G401.6 (cell line): ENCODE results near the gene PAX1.

ENCODE experiments used
- FAIRE-seq: peaks from 2 replicates; lab custom pipeline; 2012; peaks lifted over from hg19 to GRCh38; lab: Jason Lieb, UNC

The PAX1 gene

DNA sequence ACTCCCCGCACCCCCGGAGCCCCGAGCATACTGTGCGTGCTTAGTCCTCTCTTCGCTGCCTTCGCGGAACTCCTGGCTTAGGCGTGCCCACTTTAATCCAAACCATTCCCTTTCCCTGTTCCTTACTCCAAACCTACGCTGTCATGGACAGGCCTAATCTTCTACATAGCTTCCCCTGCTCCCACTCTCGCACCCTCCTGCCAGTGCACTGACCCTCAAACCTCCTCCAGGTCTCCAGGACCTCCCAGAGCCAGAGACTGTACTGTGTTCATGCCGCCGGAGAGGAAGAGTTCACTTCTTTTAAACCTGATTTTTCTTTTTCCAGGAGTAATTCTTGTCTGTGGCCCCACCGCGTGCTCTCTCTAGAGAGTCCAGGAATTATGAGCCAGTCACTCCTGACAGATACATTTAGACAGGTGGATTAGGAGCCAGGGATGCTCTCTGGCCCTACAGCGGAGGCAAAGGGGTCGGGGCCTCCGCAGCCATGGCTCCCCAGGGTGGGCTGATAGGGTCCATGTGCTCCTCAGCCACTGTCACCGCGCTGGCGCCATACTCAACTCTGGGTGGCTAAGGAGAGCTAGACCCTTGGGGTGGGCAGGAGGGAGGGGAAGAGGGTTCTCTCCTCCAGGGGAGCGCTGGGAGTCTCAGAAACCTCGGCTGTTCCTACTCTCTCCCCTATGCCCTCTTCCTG, 1.6 kb upstream of the PAX1 start:
- FAIRE-seq: no peak

DNA sequence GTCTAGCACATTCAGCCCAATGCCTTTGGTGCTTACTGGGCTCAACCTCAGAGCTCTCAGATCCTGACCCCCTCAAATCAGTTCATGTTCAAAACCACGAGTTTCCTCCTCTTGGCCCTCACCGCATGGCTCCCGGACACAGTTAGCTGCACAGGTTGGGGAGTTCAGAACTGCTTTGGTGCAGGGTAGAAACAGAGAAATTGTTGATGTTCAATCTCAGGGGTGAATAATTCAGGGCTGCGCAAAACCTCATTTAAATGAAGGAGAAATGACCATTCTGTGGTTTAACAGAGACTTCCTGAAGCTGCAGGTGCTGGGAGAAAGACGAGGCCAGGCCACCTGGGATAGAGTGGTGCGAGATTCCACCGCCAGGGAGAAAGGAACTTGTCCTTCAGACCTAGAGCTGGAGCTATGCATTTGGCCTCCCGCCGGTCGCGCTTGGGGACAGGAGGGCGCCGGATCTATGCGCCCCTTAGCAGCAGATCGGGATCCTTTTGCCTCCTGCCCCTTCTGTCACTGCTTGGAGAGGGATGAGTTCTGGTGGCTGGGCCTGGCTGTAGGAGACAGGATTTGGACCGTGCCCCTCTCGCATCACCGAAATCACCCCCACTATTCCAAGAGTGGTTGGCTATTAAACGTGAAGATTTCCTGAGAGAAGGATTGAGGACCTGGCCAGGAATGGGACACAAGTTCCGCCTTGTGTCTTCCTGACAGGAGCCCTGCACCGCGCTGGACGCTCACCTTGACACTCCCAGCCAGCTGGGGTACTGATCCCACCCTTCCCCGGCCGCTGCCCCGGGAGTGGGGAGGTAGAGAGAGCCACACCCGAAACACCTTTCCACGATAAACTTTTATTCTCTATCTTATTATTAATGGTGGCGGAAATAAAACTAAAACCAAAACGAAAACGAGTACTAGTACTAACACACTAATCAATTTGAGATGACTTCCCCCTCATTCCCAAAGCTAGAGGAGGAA, 767 bp upstream of the PAX1 start:
- FAIRE-seq: no peak

DNA sequence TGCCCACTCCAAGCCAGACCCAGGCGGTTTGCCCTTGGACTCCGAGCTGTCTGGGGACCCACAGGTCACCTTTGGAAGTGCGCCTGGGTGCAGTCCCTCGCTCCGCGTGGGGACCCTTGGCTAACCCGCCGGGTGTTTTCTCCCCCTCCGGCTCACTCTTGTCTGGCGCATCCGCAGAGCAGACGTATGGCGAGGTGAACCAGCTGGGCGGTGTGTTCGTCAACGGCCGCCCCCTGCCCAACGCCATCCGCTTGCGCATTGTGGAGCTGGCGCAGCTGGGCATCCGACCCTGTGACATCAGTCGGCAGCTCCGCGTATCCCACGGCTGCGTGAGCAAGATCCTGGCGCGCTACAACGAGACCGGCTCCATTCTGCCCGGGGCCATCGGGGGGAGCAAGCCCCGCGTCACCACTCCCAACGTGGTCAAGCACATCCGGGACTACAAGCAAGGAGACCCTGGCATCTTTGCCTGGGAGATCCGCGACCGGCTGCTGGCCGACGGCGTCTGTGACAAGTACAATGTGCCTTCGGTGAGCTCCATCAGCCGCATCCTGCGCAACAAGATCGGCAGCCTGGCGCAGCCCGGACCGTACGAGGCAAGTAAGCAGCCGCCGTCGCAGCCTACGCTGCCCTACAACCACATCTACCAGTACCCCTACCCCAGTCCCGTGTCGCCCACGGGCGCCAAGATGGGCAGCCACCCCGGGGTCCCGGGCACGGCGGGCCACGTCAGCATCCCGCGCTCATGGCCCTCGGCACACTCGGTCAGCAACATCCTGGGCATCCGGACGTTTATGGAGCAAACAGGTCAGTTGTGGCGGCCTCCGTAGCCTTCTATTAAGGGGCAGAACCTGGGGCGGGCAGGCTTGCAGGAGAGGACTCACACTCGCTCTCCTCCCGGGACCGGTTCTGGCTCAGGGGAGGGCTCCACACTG, 1.1 kb downstream of the PAX1 start:
- FAIRE-seq: no peak

DNA sequence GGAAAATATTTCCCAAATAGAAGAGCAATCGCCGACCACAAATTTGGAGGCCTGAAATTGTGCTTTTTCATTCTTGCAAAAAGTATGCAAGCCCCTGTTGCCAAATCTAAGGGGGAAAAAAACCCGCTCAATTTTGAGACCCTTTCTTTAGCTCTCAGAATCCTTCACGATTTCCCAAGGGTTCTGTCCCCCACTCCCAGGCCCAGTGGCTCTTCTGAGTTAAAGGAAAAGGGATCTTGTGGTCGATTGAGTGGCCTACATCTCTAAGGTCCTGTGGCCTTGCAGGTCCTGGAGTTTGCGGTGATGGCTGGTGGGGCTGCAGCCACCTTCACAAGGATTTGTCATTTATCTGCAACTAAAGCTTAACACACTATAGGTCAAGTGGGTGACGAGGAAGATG, 1.8 kb downstream of the PAX1 start:
- no peak for FAIRE-seq

DNA sequence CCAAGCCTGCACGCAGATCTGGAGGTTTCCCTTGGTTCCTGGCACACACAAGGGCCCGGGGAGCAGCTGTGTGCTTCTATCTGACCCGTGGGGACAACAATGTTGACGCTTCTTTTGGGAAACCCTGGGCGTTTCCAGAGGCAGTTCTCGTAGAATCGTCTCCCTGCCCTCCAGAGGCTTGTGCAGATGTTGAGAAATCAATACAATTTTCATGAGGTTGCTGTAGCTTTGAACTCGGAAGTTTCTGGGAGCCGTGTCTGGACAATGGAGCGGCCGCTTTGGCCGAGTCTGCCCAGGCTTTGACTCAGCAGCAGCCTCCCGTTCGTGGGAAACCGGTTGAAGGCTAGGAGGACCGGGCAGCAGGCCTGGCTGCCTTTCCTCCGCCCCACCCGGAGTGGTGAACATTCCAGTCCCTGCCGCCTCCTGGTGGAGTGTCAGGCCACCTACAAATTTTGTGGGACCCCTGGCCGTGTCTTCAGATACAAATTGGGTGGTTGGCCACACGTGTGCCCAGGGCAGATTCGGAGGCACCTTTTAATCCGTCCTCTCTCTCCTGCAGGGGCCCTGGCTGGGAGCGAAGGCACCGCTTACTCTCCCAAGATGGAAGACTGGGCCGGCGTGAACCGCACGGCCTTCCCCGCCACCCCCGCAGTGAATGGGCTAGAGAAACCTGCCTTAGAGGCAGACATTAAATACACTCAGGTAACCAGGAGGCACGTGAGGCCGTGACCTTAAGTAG, 2.7 kb downstream of the PAX1 start:
- no peak for FAIRE-seq

DNA sequence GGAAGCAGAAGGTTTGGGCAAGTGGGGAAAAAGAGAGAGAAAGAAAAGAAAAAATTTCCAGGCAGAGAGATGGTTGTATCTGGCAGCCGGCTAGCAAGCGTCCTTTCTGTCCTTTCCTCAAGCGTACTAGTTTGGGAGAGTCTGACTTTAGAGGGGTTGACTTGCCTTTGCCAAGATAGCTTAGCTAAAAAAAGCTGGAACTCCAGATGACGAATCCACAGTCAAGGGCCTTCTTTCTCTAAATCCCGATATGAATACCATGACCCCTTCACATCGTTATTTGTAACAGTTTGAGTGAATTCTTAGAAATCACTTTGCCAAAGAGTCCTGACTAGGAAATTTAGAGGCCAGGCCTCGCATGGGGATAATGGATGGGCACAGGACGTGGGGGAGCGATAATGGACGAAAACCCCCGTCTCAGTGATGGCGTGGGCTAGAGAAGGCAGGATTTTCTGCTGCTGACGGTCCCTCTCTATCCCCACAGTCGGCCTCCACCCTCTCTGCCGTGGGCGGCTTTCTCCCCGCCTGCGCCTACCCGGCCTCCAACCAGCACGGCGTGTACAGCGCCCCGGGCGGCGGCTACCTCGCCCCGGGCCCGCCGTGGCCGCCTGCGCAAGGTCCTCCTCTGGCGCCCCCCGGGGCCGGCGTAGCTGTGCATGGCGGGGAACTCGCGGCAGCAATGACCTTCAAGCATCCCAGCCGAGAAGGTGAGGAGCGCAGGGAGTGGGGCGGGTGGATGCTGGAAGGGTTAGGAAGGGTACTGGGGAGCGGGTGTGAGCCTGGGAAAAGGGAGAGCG, 3.5 kb downstream of the PAX1 start:
- FAIRE-seq: no peak

DNA sequence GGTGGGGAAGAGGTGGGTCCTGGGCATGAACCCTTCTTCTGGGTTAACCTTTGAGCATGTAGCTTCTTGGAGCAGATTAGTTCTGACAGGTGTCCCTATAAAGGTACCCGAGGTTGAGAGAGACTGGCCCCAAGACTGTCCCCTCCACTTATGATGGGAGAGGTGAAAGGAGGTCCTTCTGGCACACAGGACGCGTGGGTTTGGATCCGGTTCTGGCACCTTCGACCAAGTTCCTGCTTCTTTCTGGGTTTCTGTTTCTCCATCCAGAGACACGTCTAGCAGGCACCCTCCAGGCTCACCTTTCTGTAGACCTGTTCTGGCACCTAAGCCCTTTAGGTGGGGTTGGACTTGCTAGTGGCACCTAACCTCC, 4.1 kb downstream of the PAX1 start:
- no peak for FAIRE-seq

DNA sequence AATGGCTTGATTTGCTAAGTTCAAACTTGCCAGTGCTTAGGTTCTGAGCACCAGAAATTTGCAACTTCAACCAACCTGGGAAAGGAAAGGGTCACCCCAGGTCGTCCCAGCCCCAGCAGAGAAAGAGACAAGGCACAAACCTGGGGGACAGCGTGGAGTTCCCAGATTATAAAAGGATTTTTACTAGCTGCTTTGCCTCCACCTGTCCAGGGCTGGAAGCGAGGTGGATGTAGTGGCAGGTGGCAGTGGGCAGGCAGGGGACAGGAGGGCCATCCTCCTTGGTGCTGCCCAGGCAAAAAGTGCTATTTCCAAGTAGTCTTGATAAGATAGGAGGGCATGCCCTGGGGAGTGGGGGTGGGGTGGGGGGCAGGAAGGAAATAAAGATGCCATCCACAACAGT, 4.9 kb downstream of the PAX1 start:
- no peak for FAIRE-seq

DNA sequence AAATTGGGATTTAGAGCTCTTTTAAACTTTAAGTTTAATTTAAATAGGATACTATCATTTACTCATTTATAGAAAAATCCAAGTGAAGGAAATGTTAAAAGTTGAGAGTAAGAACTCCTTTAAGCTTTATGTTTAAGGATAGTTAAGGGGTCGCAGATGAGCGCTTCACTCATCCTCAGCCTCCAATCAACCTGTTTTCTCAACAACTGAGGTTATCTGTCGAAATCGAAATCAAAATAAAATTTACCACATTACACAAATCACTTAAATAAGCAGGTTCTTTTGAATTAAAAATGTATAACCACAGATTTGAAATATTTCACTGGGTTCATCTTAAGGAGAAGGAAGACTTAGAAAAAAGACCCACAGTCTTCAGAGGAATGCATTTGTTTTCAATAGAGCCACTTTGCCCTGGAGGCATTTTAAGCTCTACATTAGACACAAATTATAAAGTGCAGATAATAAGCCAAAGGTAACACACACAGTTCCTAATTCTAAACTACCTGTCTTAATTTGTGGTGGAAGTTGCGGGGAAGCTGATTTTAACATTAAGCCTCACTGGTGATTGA, 5.5 kb downstream of the PAX1 start:
- FAIRE-seq: no peak

DNA sequence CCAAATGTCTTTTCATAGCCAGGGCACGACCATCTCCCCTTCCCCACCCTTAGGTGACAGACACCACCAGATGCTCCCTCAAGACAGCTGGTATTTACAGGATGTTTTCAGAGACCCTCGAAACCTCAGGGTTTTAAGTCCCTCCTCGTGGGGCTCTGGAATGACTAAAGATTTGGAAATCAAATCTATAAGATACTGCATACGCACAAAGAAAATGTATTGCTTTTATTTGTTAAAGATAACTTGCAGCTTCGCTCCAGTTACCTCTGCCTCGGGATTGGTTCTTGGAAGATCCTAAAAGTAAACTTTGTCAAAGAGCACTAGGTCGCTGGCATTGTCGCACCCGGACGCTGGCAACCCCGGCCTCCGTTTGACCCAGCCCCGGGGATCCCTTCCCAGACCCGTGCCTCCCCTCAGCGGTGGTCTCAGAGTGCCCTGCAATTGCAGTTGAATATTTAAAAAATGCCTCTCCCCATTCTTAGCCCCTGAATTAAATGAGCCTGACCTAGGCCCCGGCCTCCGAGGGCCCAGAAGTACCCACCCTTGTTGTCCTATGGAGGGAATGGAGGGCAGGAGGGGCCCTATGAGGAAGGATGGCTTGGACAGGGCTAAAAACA, 7.1 kb downstream of the PAX1 start:
- FAIRE-seq: no peak

DNA sequence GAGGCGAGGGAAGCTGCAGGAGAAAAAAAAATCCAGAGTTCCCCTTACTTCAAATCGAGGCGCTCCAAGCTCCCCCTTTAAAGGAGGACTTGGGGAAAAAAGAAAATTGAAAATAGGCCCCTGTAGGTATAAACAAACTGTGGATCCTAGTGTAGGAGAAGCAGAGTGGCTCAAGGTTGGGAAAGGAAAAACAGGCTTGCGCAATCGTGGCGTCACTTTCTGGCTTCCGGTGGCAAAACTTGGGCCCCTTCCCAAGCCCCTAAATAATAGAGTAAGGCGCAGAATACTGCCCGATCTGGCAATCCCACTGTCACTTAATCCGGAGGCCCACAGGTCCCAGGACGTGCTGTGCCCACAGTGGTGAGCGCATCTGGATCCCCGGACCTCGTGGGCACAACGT, 8.0 kb downstream of the PAX1 start:
- FAIRE-seq: no peak

DNA sequence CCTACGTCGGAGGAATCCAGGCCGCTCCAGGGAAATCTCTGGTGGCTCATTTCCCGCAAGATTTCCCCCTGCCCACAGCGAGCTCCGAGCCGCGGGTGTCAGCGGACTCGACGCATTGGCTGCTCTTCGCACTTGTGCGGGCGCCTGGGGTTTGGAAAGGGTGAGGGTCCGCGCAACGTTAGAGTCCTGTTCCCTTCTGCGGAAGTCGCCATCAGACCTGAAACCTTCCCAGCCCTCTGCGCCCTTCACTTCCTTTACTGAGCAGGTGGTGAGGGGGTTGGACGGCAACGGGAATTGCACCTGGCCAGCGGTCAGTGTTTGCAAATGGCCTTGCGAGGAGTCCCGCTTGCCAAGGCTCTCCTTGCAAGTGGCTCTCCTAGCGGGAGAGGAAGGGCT, 8.4 kb downstream of the PAX1 start:
- no peak for FAIRE-seq

DNA sequence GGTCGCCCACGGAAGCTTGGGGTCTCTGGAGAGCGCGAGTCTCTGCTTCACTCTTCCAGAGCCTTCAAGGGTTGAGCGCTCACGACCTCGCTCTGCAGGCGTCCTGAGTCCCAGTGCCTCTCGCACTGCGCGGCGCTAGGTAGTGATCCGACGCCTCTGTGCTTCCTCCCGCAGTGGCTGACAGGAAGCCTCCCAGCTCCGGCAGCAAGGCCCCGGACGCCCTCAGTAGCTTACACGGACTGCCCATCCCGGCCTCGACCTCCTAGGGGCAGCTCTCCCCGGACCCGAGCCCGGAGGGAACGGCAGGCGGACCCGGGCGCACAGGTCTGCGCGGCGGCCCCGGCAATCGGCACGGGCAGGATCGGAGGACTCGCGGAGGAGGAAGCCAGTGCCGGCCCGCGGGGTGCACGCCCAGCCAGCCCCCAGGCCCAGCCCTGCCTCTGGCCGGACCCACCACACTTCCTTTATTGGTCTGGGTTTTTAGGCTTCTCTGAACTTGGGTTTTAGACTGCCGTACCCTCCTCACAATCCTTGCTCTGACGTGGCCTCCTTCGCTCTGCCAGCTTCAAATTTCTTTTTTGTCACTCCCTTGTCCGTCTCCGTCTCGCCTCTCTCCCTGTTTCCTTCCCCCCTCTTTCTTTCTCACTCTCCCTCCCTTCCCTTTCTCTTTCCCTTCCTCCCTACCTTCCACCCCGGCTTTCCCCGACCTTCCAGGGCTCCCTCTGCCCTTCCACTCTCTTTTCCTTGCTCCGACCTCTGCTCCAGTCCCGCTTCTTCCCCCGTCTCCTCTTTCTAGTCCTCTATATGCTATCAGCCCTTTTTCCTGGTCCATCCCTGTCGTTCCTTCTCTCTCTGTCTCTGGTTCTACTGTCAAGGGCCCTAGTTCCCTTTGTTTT, 9.1 kb downstream of the PAX1 start:
- FAIRE-seq: no peak

DNA sequence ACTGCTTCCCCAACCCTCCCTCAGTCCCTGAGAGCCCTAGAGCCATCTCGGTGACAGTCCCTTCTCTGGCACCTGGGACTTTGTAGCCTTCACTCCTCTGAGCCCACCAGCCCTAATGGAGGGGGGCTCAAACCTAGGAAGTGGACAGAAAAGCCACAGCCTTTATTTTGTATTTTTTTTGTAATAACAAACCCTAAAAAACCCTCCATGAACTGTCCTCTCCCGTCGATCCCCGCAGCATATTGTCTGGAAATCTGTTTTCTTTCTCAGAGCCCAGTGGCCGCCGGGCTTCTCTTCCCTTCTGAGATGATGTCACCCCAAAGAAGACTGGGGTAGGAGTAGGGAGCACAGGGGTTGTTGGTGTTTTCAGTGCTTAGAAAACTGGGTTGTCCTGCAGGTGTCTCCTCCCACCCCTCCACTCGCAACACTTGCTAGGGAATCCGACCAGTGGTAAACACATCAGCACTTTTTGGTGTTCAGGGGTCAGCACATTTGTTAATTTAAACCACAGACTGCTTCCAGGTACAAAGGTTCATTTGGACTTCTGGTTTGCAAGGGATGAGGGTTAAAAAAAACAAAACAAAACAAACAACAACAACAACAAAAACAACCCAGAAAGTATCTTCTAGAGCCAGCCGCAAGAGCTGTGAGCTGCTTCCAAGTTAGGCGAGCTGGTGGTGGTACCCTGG, 9.9 kb downstream of the PAX1 start:
- FAIRE-seq: no peak

DNA sequence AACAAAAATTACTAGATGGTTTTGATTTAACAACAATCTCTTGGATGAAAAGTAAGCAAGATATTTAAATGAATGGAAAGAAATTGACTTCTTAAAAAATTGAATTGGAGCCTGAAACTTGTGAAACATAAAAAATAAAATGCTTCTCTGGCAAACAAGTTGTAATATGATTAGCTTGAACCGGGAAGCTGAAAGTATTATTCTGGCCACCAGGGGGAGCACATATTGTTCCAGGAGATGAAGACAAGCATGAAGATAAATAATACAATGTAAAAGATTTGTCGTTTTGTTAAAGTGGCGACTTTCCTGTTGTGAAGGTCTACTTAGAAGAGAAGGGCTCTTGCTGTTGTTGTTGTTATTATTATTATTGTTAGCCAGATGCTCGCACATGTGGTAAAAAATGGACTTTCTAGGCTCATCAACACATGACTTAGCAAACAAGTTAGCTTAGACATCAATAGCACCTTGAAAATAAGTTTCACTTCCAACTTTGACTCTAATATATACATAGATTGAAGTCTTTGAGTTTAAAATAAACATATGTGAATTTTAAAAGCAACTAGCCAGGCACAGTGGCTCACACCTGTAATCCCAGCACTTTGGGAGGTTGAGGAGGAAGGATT, 14.2 kb downstream of the PAX1 start:
- peak; percentile 39 for FAIRE-seq

DNA sequence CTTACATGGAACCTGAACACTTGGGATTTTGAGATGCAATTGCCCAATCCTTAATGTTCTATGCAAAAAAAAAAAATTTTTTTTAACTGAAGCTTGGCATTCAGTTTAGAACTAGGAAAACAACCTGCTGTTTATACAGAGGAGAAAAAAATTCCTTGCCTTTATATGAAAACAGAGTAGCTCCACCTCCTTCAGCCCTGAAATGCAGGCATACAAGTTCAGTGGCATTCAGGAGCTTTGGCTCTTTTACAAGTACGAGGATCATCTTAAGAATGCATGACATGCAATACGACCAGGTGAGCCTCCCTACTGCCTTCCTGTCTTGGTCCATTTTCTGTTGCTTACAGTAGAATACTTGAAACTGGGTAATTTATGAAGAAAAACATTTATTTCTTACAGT, 20.4 kb downstream of the PAX1 start:
- FAIRE-seq: no peak

DNA sequence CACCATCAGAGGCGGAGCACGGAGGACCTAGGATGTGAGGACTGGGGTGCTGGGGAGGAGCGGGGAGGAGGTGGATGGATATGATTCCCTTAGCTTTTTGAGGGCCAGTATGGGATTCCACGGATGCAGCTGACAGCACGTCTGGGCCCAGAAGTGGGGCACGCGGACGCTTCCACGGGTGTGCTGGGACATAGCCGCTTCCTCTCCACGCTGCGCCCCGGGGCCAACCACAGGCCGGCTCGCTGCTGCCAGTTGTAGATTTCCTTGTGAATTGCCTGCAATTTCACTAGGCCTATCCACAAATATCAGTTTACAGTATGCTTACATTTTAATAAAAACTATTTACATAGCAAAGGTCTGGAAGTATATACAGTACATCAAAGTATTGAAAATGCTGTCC, 23.9 kb downstream of the PAX1 start:
- no peak for FAIRE-seq

DNA sequence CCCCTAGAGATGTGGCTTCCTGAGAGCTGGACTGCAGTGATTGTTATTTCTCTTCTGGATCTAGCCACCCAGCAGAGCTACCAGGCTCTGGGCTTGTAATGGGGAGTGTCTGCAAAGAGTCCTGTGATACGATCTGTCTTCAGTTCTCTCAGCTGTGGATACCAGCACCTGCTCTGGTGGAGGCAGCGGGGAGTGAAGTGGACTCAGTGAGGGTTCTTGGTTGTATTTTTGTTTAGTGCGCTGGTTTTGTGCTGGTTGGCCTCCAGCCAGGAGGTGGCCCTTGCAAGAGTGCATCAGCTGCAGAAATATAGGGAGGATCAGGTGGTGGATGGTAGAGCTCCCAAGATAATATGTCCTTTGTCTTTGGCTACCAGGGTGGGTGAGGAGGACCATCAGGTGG, 33.7 kb downstream of the PAX1 start:
- FAIRE-seq: no peak
